ENCODE measurements around the gene BIVM. TPM values are rescaled to one million over a fixed set of nuclear protein-coding genes. Genes with fewer than 3 reads are reported as not detected.

Gene BIVM
- total RNA-seq, 2 donors from 2014 or later: 9.9 to 10.7 TPM

DNA sequence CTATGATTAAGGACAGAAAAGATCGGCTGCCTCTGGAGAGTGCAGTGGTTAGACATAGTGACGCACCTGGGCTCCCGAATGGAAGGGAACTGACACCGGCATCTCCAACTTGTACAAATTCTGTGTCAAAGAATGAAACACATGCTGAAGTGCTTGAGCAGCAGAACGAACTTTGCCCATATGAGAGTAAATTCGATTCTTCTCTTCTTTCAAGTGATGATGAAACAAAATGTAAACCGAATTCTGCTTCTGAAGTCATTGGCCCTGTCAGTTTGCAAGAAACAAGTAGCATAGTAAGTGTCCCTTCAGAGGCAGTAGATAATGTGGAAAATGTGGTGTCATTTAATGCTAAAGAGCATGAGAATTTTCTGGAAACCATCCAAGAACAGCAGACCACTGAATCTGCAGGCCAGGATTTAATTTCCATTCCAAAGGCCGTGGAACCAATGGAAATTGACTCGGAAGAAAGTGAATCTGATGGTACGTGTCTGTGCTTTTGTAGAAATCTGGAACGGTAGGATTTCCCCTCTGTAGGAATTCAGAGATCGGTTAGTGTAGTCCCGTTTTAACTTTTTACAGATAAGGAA is 63.8 kb downstream of the BIVM start:
- no peak overlapping the region for H3K4me3 Mint-ChIP-seq
- H3K27me3 Mint-ChIP-seq: no peaks in the 10 kb centered on the region
- DNase-seq (no peak), ATAC-seq (no peak)
- no peaks in the 10 kb centered on the region for H3K9me3 ChIP-seq (ENCODE audit: control insufficient read depth, low read length, poor library complexity, severe bottlenecking)
- peaks cover 28% of the 10 kb centered on the region for H3K36me3 Mint-ChIP-seq (ENCODE audit: low read depth)
- no peak overlapping the region for H3K27ac Mint-ChIP-seq
- peaks cover 35% of the 10 kb centered on the region for H3K4me1 Mint-ChIP-seq

DNA sequence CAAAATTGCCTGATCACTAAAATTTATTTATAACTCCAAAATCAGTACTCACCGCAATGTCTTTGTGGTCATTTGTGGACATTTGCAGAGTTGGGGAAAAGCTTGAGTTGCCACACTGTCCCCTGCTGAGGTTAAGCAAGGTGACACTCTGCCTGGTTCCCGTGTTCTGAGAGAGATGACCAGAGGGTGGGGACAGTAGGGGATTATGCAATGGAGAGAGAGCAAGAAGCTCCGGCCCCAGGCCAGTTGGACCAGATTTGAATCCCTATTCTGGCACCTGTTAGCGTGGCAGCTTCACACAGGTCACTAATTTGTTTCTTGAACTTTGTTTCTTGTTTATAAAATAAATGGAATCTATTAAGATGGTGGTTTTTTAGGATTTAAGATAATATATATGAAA is 64.7 kb downstream of the BIVM start:
- Mint-ChIP-seq H3K27ac (peak overlapping the region; percentile 90), H3K36me3 (ENCODE audit: low read depth) (peaks cover 28% of the 10 kb centered on the region), H3K27me3 (no peaks in the 10 kb centered on the region), H3K4me3 (no peak overlapping the region), H3K4me1 (peaks cover 36% of the 10 kb centered on the region)
- DNase-seq: no peak
- no peaks in the 10 kb centered on the region for H3K9me3 ChIP-seq (ENCODE audit: control insufficient read depth, low read length, poor library complexity, severe bottlenecking)
- ATAC-seq: no peak

- Mint-ChIP-seq H3K27me3 (no peaks in the 10 kb centered on the region), H3K36me3 (ENCODE audit: low read depth) (peaks cover 18% of the 10 kb centered on the region), H3K4me3 (no peak overlapping the region), H3K4me1 (peaks cover 34% of the 10 kb centered on the region), H3K27ac (no peak overlapping the region)
- no peaks in the 10 kb centered on the region for H3K9me3 ChIP-seq (ENCODE audit: control insufficient read depth, low read length, poor library complexity, severe bottlenecking)
- ATAC-seq (no peak), DNase-seq (no peak)
Observed at GRCh38 chr13:102868366-102868936, 69.5 kb downstream of the BIVM start.

GRCh38 chr13:102869948-102870676 is 71.2 kb downstream of the BIVM start:
- Mint-ChIP-seq H3K27ac (peak overlapping the region; percentile 74), H3K36me3 (ENCODE audit: low read depth) (peaks cover 18% of the 10 kb centered on the region), H3K4me3 (peak overlapping the region; percentile 39), H3K27me3 (no peaks in the 10 kb centered on the region), H3K4me1 (peaks cover 25% of the 10 kb centered on the region)
- DNase-seq: no peak
- peak; percentile 28 for ATAC-seq
- no peaks in the 10 kb centered on the region for H3K9me3 ChIP-seq (ENCODE audit: control insufficient read depth, low read length, poor library complexity, severe bottlenecking)

- Mint-ChIP-seq H3K27ac (peak overlapping the region; percentile 74), H3K4me1 (peaks cover 26% of the 10 kb centered on the region), H3K27me3 (no peaks in the 10 kb centered on the region), H3K36me3 (ENCODE audit: low read depth) (peaks cover 19% of the 10 kb centered on the region), H3K4me3 (peak overlapping the region; percentile 39)
- no peaks in the 10 kb centered on the region for H3K9me3 ChIP-seq (ENCODE audit: control insufficient read depth, low read length, poor library complexity, severe bottlenecking)
- ATAC-seq (peak; percentile 82), DNase-seq (peak; percentile 19 to 35 (median 21))
Observed at GRCh38 chr13:102870677-102871415, 71.9 kb downstream of the BIVM start.

- no peak for ATAC-seq
- Mint-ChIP-seq H3K36me3 (ENCODE audit: low read depth) (peaks cover 17% of the 10 kb centered on the region), H3K4me1 (peaks cover 22% of the 10 kb centered on the region), H3K27ac (peak overlapping the region; percentile 62), H3K4me3 (no peak overlapping the region), H3K27me3 (no peaks in the 10 kb centered on the region)
- no peak for DNase-seq
- no peaks in the 10 kb centered on the region for H3K9me3 ChIP-seq (ENCODE audit: control insufficient read depth, low read length, poor library complexity, severe bottlenecking)
Observed at GRCh38 chr13:102872131-102872530, 73.2 kb downstream of the BIVM start.

DNA sequence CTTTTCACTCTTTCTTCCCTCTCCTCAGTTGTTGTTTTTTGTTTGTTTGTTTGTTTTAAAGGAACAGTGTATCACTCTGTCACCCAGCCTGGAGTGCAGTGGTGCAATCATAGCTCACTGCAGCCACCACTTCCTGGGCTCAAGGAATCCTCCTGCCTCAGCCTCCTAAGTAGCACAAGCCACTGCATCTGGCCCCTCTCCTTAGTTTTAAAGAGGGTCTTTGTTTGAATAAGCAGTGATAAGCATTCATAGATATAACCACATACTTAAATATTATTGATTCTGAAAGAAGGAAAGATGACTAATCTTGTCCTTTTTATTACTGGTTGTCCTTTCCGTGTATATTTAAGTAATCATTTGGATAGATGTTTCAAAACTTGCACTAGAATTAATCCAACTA is 73.6 kb downstream of the BIVM start:
- Mint-ChIP-seq H3K27me3 (no peaks in the 10 kb centered on the region), H3K36me3 (ENCODE audit: low read depth) (peaks cover 13% of the 10 kb centered on the region), H3K4me3 (no peak overlapping the region), H3K27ac (peak overlapping the region; percentile 62), H3K4me1 (peaks cover 18% of the 10 kb centered on the region)
- DNase-seq: no peak
- no peaks in the 10 kb centered on the region for H3K9me3 ChIP-seq (ENCODE audit: control insufficient read depth, low read length, poor library complexity, severe bottlenecking)
- no peak for ATAC-seq

- Mint-ChIP-seq H3K4me3 (no peak overlapping the region), H3K36me3 (ENCODE audit: low read depth) (peaks cover 11% of the 10 kb centered on the region), H3K27ac (no peak overlapping the region), H3K27me3 (no peaks in the 10 kb centered on the region), H3K4me1 (peaks cover 15% of the 10 kb centered on the region)
- no peak for DNase-seq
- H3K9me3 ChIP-seq (ENCODE audit: control insufficient read depth, low read length, poor library complexity, severe bottlenecking): no peaks in the 10 kb centered on the region
- no peak for ATAC-seq
Observed at GRCh38 chr13:102873653-102874052, 74.7 kb downstream of the BIVM start.

DNA sequence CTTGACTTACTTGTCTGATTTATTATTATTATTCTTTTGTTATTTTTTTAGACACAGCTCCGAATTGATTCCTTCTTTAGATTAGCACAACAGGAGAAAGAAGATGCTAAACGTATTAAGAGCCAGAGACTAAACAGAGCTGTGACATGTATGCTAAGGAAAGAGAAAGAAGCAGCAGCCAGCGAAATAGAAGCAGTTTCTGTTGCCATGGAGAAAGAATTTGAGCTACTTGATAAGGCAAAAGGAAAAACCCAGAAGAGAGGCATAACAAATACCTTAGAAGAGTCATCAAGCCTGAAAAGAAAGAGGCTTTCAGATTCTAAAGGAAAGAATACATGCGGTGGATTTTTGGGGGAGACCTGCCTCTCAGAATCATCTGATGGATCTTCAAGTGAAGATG is 76.3 kb downstream of the BIVM start:
- Mint-ChIP-seq H3K27ac (no peak overlapping the region), H3K27me3 (no peaks in the 10 kb centered on the region), H3K4me1 (peaks cover 17% of the 10 kb centered on the region), H3K36me3 (ENCODE audit: low read depth) (peaks cover 11% of the 10 kb centered on the region), H3K4me3 (no peak overlapping the region)
- no peaks in the 10 kb centered on the region for H3K9me3 ChIP-seq (ENCODE audit: control insufficient read depth, low read length, poor library complexity, severe bottlenecking)
- DNase-seq: no peak
- ATAC-seq: no peak

- Mint-ChIP-seq H3K4me1 (peaks cover 9% of the 10 kb centered on the region), H3K4me3 (no peak overlapping the region), H3K36me3 (ENCODE audit: low read depth) (peaks cover 11% of the 10 kb centered on the region), H3K27me3 (no peaks in the 10 kb centered on the region), H3K27ac (no peak overlapping the region)
- no peaks in the 10 kb centered on the region for H3K9me3 ChIP-seq (ENCODE audit: control insufficient read depth, low read length, poor library complexity, severe bottlenecking)
- DNase-seq: no peak
- ATAC-seq: no peak
Observed at GRCh38 chr13:102877303-102877702, 78.4 kb downstream of the BIVM start.

DNA sequence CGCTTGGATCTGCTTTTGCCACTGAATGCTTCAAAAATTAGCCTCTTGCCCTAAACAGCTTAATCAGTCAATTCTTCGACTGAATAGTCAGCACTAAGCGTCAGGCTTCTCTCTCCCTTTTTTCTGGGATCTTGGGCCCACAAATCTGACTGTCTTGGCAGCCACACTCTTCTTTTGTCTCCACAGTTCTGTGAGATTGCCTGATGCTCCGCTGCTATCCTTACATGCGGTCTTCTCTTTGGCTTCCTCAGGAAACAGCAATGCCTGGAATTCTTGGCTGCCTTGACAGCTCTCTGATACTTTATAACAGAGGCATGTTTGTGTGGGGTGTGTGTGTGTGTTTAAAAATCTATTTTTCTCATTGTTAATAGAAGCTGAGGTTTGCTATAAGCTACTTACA is 79.6 kb downstream of the BIVM start:
- H3K4me1 Mint-ChIP-seq: peaks cover 9% of the 10 kb centered on the region
- no peaks in the 10 kb centered on the region for H3K9me3 ChIP-seq (ENCODE audit: control insufficient read depth, low read length, poor library complexity, severe bottlenecking)
- H3K27ac Mint-ChIP-seq: no peak overlapping the region
- no peak for DNase-seq
- H3K36me3 Mint-ChIP-seq (ENCODE audit: low read depth): peaks cover 9% of the 10 kb centered on the region
- ATAC-seq: no peak
- no peak overlapping the region for H3K4me3 Mint-ChIP-seq
- H3K27me3 Mint-ChIP-seq: no peaks in the 10 kb centered on the region

- no peak for DNase-seq
Observed at GRCh38 chr13:102879793-102880499, 81.0 kb downstream of the BIVM start.

More at GRCh38 chr13:102879793-102880499, 81.0 kb downstream of the BIVM start:
- no peak for ATAC-seq
- Mint-ChIP-seq H3K4me3 (no peak overlapping the region), H3K27me3 (no peaks in the 10 kb centered on the region), H3K36me3 (ENCODE audit: low read depth) (peaks cover 7% of the 10 kb centered on the region), H3K27ac (peak overlapping the region; percentile 43), H3K4me1 (peaks cover 9% of the 10 kb centered on the region)
- no peaks in the 10 kb centered on the region for H3K9me3 ChIP-seq (ENCODE audit: control insufficient read depth, low read length, poor library complexity, severe bottlenecking)
